ENCODE measurements around the gene ZNF500. TPM values are rescaled to one million over a fixed set of nuclear protein-coding genes. Genes with fewer than 3 reads are reported as not detected.

The ZNF500 gene
- total and polyA plus RNA-seq, 10 of the 15 experiments (the other 5 are each of a cell fraction or from before 2014, with no cell fraction given) = 0.99 to 13.1 (median 5.5) TPM

DNA sequence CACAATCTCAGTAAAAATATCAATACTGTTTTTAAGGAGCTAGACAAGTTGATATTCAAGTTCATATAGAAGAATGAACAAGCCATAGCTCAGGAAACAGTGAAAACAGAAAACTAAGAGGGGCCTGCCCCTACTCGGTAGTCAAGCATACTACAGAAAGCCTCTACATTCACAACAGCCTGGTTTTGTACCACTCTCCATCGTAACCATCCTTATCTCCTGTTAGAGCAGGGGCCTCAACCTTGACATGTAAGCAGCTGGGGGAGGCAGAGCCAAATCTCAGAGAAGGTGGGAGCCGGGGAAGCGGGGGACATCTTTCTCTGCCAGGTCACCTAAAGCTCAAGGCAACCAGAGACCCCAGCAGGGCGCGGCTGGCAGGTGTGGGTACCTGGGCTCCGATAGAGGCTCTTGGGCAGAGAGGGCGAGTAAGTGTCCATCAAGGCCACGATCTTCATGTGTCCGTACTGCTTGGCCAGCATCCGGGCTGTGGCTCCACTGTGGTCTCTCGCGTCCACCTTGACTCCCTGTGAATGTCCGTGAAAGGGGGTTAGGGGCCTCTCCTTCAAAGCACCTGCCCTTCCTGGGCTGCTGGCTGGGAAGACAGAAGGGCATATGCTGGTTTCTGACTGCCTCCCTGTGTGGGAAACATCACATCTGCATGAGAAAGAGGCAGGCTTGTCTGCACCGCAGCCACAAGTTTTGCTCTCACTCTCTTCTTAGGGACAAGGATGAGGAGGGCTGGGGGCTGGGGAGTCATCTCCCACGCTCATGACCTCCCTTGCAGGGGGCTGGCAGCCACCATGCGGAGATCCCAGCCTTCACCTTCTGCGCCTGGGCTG lies 53.1 kb downstream of the ZNF500 start:
- CTCF ChIA-PET = no interaction called here
- Histone ChIP-seq H3K4me2 (ENCODE audit: control insufficient read depth, insufficient read depth) (no peak overlapping the region), H3K9ac (ENCODE audit: control insufficient read depth, insufficient read depth, low read length) (no peak overlapping the region), H3K27me3 (replicated peaks in 1 of 2; ENCODE audit: control insufficient read depth in 2 of 2, insufficient read depth in 2 of 2, low read length in 1 of 2) (no peaks in the 10 kb centered on the region), H4K20me1 (ENCODE audit: control insufficient read depth, insufficient read depth) (no peaks in the 10 kb centered on the region), H3K4me3 (no peak overlapping the region), H3K79me2 (ENCODE audit: control insufficient read depth, insufficient read depth, low read length) (no peaks in the 10 kb centered on the region), H3K36me3 (ENCODE audit: control insufficient read depth in 2 of 2, insufficient read depth in 2 of 2, low read length in 1 of 2) (peaks cover 0 to 4% of the 10 kb centered on the region in 2 experiments; a peak in 3 of 4 replicates), H2AFZ (ENCODE audit: control insufficient read depth, low read depth, low read length) (no peak overlapping the region), H3K4me1 (ENCODE audit: control insufficient read depth, insufficient read depth, low read length) (peaks cover 6% of the 10 kb centered on the region; the same call in 1 of the 2 replicates), H3K27ac (ENCODE audit: control insufficient read depth, insufficient read depth) (no peak overlapping the region), H3K9me3 (replicated peaks; ENCODE audit: control insufficient read depth, insufficient read depth, low read length) (no peaks in the 10 kb centered on the region)
- ATAC-seq (no peak), DNase-seq (ENCODE audit: low read depth, low spot score) (no peak), FAIRE-seq (no peak)
- RAD21 ChIA-PET (ENCODE audit: unreplicated experiment) = no interaction called here
- WGBS (ENCODE audit: insufficient coverage, insufficient replicate concordance, low lambda C conversion rate, missing lambda C conversion rate) = 89% methylated on average over 18 of the region's 18 CpGs
- in situ Hi-C loops (cut with MboI) = no loop called here
- no TSS peak for BruUV-seq (replicated peaks)
- TF ChIP-seq ATF7 (IDR thresholded peaks at IDR 0.05; ENCODE audit: low read depth) (no peak), EZH2 (IDR thresholded peaks at IDR 0.05; ENCODE audit: borderline replicate concordance, control insufficient read depth, low read depth, low read length) (no peak), KAT2A (conservative IDR thresholded peaks at IDR 0.05; ENCODE audit: control insufficient read depth, low read depth, low read length) (no peak), HCFC1 (IDR thresholded peaks at IDR 0.05; ENCODE audit: low read length) (no peak), BMI1 (IDR thresholded peaks at IDR 0.05; ENCODE audit: borderline replicate concordance) (no peak), SRF (IDR thresholded peaks at IDR 0.05; ENCODE audit: low read depth in 2 of 2, low read length in 2 of 2) (no peak), POLR2AphosphoS5 (IDR thresholded peaks at IDR 0.05; ENCODE audit: low read length) (no peak), NR2F1 (conservative IDR thresholded peaks at IDR 0.05) (no peak)
- TF ChIP-seq, protein P1, sequence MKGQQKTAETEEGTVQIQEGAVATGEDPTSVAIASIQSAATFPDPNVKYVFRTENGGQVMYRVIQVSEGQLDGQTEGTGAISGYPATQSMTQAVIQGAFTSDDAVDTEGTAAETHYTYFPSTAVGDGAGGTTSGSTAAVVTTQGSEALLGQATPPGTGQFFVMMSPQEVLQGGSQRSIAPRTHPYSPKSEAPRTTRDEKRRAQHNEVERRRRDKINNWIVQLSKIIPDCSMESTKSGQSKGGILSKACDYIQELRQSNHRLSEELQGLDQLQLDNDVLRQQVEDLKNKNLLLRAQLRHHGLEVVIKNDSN (IDR thresholded peaks at IDR 0.05; ENCODE audit: borderline replicate concordance, extremely low read length, insufficient read depth, low read depth, low read length) = no peak
- POLR2A ChIA-PET = interaction anchor here (0.6 kb wide), 1 partner anchor 132 kb away, joined by 3 read pairs; no protein-coding TSS in a partner anchor
- intact Hi-C loops (cut with micrococcal nuclease; ENCODE audit: unreplicated experiment) = no loop called here
- SMC1A ChIA-PET (ENCODE audit: uncharacterized antibody, unreplicated experiment) = interaction anchor here (1.1 kb wide), 1 partner anchor 9 kb away, joined by 3 read pairs; no protein-coding TSS in a partner anchor
